Urothelium cell line (cell line): ENCODE results near the gene TACC2.
A peak's percentile ranks its signal among the peaks of the same experiment; 100 is the strongest.

Source experiments
- DNase-seq: peaks from one replicate; pipeline ENCODE4 v3.0.0; 2011; ENCODE audit warnings: low spot score, mixed read lengths
- FAIRE-seq: peaks from 2 replicates; lab custom pipeline; 2011; peaks lifted over from hg19 to GRCh38; lab: Jason Lieb, UNC

TACC2 gene

DNA sequence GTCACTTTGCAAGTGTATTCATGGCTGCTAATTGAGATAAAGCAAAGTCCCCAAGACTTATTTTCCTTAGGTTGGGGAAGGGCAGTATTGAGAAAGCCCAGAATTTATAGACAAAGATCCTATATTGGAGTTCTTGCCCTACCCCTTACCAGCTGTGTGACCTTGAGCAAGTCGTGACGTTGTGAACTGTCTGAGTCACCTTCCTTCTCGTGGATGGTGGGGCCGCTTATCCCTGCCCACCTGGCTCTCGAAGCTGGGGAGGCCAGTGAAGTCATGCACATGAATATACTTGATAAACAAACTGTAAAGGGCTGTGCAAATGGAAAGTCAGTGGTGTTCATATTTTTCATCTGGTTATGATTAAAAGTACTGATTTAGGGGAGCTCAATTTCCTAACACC is 127.4 kb downstream of the TACC2 start:
- DNase-seq (no peak), FAIRE-seq (no peak)

DNA sequence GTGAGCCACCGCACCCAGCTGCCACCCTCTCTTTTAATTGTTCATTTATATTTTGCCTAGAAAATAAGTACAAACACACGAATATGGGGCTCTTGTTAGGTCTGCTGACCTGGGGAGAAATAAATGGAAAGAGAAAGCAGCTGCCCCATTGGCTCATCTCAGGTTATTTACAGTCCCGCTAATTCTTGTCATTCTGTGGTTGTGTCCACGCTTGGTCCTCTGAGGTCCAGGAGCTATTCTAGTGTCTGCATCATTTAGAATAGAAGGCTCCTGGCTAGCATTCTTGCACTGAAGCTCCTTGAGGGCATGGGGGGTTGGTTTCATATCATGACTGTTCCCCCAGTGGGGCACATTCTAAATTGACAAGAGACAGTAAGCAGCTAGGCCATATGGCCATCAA is 128.5 kb downstream of the TACC2 start:
- DNase-seq (no peak), FAIRE-seq (no peak)

DNA sequence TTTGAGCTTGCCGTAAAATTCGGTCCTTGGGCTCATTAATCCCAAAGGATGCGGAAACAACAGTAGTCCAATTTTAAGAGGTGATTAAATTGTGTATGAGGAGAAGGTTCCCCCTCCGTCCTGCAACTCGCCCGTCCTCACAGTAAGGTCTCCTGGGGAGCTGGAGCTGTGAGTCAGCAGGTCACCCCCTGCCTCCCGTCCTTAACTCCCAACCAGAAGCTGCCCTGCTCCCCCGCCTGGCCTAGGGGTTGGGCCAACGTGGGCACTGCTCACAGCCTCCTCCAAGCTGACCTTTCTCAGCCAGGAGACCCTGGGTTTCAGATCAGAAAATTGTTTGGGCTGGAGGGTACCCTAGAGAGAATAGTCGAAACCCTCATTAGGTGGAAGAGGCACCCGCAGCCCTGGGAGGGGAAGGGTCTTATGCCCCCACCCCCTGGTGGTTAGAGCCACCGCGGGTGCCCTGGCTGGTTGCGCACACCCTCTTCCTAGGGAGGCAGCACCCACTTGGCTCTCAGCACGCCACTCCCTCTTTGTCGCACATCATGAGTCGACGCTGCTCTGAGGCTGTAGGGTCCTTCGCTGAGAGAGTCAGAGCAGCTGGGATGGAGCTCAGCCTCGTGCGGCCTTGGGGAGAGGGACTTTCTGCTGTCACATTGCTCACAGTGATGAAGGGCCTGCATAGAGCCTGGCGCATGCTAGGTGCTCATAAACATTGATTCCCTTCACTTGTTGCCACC is 131.2 kb downstream of the TACC2 start:
- no peak for FAIRE-seq

DNA sequence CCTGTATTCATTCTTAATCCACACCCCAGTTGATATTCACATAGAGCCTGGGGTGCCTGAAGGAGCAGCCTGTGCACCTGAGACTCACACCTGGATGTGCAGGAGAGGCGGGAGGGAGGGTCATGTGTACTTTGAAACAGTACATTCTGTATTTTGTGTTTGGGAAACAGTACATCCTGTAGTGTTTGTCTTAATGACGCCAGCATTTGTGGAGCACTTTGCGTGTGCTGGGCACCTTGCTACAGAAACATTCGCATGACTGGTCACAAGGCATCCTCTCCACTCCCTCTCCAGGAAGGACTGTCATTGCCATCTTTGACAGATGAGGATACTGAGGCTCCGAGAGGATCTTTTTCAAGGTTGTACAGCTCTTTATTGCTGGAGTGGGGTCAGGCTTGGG is 132.1 kb downstream of the TACC2 start:
- FAIRE-seq = no peak
- DNase-seq = no peak

More for the DNA sequence above, 131.2 kb downstream of the TACC2 start:
- no peak for DNase-seq

DNA sequence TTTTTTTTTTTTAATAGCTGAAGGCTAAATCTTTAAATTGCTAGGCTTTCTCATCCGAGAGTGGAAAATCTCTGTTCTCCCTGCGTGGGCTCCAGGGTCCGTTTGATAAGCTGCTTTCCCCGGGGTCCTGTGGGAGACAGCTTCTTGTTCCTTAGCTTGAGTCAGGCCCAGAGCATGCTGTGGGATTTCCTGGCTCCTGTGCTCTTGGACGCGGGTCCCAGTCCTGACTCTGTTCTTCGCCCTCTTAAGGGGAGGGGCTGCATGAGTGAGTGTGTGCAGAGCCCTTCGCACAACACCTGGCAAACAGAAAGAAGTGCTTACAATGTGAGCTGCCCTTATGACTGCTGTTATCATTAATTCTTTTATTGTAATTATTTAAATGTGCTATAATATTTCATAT is 133.5 kb downstream of the TACC2 start:
- DNase-seq = no peak
- no peak for FAIRE-seq

DNA sequence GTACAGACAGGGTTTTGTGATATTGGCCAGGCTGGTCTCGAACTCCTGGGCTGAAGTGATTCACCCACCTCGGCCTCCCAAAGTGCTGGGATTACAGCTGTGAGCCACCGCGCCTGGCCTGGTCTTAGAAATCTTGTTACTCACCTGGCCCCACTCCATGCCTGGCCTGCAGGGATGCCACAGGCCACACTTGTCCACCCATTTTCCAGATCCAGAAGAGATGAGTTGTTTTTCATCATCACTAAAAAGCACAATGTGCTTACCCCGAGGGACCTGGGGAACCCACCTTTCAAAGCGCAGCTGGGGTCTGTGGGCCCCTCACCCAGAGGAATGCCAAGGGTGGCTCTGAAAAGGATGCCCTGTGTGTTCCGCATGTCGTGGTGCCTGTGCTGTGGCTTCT is 134.2 kb downstream of the TACC2 start:
- no peak for FAIRE-seq
- no peak for DNase-seq

DNA sequence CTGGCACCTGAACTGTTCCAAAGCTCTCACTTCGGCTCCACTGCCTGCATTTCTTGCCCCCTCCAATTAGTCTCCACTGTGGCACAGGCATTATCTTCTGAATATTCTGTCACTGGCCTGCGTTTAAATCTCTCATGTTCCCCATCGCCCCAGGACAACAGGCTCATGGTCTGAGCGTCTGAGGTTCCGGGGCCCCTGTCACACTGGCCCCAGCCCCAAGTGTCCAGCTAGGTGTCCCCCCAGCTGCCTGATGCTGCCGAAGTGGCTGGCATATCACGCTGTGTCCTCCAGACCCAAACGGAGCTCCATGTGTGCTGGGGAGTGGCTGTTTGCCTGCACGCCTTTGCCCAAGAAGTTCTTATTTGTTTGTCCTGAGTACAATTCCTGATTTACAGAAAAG is 135.4 kb downstream of the TACC2 start:
- no peak for DNase-seq
- FAIRE-seq = no peak

DNA sequence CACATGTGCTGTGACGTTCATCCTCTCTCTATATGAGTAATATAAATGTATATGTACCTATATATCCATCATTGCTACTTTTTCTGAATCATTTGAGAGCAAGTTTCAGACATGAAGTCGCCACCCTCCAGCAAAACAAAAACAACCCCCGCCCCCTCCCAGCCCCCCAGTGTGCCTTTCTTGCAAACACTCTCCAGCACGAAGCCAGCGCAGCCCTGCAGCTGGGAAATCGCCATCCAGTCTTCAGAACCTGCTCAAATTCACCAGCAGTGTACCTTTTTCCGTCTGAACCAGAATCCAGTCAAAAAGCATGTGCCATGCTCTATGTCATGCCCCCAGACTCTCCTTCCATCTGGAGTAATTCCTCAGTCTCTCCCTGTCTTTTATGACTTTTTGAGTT is 135.8 kb downstream of the TACC2 start:
- DNase-seq (no peak), FAIRE-seq (no peak)

DNA sequence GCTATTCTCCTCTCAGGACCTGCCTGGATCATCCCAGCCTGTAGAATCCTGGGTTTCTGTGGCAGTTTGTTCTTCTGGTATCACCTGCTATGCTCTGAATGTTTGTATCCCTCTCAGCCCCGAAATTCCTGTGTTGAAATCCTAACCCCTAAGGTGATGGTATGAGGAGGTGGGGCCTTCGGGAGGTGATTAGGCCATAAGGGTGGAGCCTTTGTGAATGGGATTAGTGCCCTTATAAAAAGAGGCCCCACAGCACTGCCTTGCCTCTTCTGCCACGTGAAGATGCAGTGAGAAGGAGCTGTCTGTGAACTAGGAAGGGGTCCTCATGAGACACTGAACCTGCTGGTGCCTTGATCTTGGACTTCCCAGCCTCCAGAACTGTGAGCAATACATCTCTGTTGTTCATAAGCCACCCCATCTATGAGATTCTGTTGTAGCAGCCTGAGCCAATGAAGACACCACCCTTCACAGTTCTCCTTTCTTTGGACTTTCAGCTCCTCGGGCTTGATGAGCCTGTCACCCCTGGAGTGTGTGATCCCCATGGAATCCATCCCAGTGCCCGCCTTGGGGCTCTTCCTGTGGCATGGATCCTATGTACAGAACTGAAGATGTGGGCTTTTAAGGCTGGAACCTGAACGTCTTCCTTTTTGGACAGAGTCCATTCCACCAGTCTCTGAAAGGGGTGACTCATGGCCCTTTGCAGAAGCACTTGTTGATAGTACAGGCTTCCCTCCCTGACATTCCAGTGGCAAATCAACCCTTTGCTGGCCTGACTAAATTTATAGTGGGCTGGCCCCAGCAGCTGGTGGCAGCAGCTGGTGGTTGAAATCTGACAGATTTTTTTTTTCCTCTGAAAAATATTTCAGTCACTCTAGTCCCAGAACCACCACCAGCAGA is 138.0 kb downstream of the TACC2 start:
- FAIRE-seq (peak; percentile 35), DNase-seq (peak; percentile 87)

DNA sequence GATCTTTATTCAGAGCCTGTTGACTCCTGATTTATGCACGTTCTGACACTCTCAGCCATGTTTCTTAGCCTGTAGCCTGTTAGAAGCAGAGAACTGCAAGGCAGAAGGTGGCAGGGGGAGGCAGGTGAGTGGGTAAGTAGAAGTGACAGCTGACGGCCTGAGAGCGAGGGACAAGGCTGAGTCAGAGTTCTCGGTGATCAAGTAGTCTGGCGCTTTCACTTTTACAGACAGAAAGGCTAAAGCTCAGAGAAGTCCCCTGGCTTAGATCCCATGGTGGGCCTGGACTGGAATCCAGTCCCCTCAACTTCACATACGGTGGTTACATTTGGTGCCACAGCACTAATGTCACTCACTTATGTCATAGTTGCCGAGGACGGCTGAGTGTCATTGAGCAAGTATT is 139.0 kb downstream of the TACC2 start:
- FAIRE-seq = no peak

DNA sequence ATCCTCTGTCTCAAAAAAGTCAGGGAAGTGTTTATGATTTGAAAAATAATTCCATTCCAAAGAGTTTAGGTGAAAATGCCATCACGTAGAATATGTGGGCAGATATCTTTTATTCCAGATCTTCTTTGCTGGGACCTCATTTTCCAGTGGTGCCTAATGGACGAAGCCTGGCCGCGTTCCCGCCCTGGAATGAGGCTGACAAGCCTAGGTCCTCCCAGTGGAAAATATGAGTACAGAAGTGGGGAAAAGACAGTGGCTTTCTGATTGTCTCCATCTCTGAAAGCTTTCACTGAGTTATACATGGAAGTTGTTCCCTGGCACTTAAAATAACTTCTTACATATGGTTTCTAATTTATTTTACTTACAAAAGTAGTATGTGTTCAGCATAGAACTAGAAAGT is 139.4 kb downstream of the TACC2 start:
- DNase-seq (peak; percentile 61), FAIRE-seq (no peak)

More for the DNA sequence above, 139.0 kb downstream of the TACC2 start:
- DNase-seq = peak; percentile 36

DNA sequence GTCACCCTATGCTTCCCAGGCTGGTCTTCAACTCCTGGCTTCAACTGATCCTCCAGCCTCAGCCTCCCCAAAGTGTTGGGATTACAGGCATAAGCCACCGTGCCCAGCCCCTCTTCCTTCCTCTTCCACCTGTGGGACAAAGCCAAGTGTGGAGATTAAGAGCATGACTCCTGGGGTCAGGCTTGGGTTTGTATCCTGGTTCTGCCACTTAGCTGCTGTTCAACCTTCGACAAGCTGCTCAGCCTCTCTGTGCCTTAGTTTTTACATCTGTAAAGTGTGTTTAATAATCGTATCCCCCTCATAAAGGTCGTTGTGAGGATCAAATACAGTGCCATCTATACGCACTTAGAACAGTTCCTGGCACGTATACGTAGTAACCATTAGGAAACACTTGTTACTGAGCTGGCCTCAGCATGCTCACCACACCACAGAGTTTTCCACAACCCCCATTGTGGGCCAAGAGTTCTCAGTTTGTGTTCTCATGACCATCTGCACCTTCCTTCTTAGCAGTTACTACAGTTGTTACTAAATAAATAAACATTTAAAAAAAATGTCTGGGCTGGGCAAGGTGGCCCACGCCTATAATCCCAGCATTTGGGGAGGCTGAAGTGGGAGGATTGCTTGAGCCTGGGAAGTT is 141.6 kb downstream of the TACC2 start:
- peak; percentile 42 for FAIRE-seq
- no peak for DNase-seq

DNA sequence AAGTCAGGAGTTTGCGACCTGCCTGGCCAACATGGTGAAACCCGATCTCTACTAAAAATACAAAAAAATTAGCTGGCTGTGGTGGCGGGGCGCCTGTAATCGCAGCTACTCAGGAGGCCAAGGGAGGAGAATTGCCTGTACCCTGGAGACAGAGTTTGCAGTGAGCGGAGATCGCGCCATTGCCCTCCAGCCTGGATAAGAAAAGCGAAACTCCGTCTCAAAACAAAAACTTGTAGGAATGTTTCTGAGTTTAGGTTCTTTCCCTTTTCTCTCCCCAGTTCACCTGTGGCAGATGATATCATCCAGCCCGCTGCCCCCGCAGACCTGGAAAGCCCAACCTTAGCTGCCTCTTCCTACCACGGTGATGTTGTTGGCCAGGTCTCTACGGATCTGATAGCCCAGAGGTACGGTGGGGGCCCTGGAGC is 143.4 kb downstream of the TACC2 start:
- no peak for FAIRE-seq

DNA sequence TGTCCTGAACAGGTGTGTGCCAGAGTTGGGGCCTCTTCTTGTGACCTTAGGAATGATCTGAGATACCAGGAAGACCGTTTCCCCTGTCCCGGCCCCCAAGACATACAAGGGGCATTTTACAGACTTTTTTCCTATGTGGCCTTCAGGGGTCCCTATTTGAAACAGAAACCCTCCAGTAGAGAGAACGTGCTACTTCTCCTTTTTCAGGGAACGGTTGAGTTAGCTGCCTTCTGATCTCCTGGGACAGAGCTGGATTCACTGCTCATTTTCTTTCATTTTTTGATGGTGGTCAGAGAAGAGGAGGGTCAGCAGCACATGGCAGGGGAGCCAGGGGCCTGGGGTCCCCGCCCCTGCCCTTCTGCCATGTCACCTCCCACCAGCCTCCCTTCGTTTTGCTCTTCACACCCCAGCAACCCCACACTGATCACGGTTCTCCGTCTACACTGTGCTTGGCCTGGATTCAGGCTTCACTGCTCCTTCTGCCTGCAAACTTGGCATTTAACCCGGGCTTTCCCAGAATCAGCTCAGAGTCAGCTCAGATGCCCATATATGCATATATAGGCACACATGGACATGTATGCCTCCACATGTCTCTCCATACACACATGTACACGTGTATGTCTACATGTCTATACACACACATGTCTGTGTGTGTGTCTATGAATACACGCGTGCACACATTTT is 144.1 kb downstream of the TACC2 start:
- FAIRE-seq = peak; percentile 61
- DNase-seq = no peak

More for the DNA sequence above, 143.4 kb downstream of the TACC2 start:
- DNase-seq = no peak

DNA sequence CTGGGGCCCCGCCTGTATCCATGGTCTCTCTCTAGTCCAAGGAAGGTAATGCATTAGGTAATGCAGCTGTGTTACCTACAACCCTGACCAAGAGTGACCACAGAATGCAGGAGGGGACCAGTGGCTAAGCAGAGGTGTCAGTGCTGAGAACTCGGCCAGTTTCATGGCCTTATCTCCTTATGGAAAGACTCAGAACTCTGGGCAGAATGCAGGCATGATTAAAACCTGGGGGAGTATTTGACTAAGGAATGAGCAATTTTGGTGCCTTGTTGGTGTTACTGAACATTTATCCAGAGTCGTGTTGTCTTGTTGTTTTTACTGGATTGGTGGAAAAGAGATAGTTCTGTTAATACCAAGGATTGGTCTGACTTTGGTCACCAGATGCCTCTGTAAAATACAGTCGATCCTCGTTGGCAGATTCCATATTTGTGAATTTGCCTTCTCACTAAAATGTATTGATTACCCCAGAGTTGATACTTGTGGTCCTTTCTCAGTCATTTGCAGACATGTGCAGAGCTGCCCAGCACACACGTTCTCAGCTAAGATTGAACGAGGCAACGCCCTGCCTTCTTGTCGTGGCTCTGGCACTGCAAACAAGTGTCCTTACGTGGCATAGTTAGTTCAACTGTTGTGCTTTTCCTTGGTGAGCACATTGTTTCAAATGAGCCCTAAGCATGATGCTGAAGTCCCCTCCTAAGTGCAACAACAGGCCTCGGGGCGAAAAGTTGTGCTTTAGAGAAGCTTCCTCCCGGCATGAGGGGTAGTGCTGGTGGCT is 146.5 kb downstream of the TACC2 start:
- no peak for DNase-seq
- no peak for FAIRE-seq

DNA sequence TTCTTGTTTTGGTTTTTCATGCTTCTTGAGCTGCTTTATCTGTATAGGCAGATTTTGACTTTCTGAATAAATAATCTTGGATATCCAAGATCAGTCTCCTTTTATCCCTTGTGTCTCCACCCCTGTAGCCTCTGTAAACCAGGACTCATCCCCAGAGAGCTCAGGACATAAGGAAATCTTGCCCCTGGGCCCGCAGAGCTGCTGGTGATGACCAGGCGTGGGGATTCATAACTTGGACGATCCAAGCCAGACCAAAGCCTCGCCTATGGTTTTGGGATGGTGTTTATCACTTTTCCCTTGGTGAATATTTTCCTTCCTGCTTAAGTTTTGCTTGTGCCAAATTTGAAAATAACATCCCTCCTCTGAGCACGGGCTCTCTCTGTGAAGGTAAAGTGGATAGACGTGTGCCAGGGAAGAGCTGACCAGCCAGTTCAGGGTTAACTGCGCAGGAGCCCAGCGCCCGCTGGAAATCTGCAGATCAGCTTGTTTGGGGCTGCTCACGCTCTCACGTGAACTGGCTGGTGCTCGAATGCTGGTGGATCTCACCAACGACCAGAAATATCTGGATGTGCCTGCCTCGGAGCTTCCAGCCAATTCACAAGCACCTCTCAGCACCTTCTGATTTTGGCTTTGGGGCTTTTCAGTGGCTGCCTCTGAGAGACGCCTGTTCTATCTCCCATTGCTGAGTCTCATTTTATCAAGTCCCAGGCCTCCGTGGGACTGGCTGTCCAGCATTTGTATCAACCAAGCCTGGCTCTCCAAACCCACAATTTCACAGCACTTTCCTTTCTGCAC is 150.1 kb downstream of the TACC2 start:
- no peak for DNase-seq
- FAIRE-seq = no peak

DNA sequence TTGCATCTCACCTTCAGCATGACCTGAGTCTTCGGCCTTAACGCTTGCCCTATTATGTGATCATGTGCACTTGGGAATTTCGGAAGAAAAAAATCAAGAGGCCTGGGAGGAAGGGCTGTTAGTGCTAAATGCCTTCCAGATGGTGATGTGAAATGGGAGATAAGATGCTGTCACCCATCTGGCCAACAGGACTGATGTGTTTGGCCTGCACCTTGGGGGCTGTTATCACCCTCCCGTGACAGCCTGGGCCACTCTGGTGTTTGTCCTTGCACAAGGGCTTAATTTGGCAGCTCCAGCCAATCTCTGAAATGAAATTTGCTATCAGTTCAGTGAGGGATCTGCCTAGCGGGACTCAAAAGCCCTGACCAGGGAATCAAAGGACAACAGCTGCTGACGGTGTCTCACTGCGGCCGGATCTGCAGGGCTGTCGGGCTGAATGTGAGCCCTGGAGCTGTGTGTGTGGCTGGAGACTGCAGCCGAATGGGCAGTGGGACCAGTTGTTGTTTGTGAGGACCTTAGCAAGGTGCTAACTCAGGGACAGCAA is 150.7 kb downstream of the TACC2 start:
- FAIRE-seq (no peak), DNase-seq (no peak)

DNA sequence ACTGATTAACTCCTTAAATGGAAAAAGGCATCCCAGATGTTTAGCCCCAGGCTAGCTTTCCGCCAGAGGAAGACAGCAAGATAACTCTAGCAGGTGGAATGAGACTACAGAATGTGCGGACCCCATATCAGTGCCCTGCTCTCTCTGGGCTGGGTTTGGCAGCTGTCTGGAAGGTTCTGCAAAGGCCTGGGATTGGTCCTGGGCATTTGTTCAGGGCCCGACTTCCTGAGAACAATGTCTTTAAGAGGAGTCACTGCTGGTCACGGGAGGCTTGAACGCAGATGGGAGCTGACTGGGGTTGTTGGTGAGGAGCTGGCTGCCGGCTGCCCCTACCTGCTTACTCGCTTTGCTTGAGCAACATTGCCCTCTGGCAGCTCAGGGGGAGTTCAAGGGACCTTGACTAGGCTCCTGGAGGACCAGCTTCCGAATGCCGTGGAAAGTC is 151.5 kb downstream of the TACC2 start:
- DNase-seq (no peak), FAIRE-seq (no peak)
